ENCODE data around the gene PNMA8B. TPM values are rescaled to one million over a fixed set of nuclear protein-coding genes. Genes with fewer than 3 reads are reported as not detected.
"Not testable (repeated sequence)": the region's sequence is repeated elsewhere in the genome, so short reads cannot be mapped to it uniquely, and the experiment has no call there.

PNMA8B gene, protein sequence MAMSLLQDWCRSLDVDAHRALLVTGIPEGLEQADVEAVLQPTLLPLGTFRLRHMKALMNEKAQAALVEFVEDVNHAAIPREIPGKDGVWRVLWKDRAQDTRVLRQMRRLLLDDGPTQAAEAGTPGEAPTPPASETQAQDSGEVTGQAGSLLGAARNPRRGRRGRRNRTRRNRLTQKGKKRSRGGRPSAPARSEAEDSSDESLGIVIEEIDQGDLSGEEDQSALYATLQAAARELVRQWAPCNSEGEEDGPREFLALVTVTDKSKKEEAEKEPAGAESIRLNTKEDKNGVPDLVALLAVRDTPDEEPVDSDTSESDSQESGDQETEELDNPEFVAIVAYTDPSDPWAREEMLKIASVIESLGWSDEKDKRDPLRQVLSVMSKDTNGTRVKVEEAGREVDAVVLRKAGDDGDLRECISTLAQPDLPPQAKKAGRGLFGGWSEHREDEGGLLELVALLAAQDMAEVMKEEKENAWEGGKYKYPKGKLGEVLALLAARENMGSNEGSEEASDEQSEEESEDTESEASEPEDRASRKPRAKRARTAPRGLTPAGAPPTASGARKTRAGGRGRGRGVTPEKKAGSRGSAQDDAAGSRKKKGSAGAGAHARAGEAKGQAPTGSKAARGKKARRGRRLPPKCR
- 0.89 TPM for total RNA-seq
- long read RNA-seq, full-length matches to known transcripts: 2 of 2 reads
- long read RNA-seq, partial matches to known transcripts: 0 of 2 reads
- long read RNA-seq, other reads (novel, unspliced or antisense): 0 of 2 reads

- intact Hi-C loops (cut with micrococcal nuclease): no loop called here
- peak; percentile 67 for ATAC-seq
- peak; percentile 85 for DNase-seq
These were observed at the start of gene PNMA8B for GRCh38 chr19:46495786-46496099. Gene PNMA8B (minus strand): TSS chr19:46495867. CDS start chr19:46495465, 402 bp downstream.

- DNase-seq (no peak), ATAC-seq (no peak)
- intact Hi-C loops (cut with micrococcal nuclease): no loop called here
These were observed 49.0 kb upstream of the PNMA8B start for GRCh38 chr19:46544651-46545050.

- ATAC-seq (peak; percentile 89), DNase-seq (peak; percentile 89)
- intact Hi-C loops (cut with micrococcal nuclease): no loop called here
These were observed 47.0 kb upstream of the PNMA8B start for GRCh38 chr19:46542428-46543230.

DNA sequence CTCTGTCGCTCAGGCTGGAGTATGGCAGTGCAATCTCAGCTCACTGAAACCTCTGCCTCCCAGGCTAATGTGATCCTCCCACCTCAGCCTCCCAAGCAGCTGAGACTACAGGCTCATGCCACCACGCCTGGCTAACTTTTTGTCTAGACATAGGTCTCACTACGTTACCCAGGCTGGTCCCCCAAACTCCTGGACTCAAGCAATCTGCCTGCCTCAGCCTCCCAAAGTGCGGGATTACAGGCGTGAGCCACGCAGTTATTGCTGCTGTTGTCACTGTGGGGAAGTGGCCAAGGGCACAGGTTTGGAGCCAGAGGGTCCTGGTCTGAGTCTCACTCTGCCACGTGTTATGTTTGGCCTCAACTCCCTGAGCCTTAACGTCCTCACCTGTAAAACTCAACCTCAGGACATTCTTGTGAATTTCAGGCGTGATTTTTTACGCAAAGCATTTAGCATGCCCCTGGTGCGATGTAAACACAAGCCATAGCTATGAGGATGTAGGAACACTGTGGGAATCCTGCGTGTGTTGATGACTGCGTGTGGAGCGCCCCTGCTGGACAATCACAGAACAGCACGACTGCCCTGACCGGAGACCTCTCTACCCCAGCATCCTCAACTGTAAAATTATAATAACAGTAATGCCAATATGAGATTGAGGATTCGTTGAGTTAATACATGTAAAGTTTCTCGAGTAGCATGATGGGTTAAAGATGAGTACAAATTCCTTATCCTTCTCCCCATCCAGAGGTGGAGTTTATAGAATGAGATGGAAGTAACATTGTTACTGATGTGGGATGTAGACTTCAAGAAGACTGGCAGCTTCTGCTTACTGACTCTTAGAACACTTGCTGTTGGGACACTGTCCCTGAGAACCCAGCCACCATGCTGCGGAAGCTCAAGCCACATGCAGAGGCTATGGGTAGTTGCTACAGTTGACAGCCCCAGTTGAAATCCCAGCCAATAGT, 41.8 kb upstream of the PNMA8B start:
- ATAC-seq: peak; percentile 71
- intact Hi-C loops (cut with micrococcal nuclease): no loop called here
- DNase-seq: peak; percentile 73

DNA sequence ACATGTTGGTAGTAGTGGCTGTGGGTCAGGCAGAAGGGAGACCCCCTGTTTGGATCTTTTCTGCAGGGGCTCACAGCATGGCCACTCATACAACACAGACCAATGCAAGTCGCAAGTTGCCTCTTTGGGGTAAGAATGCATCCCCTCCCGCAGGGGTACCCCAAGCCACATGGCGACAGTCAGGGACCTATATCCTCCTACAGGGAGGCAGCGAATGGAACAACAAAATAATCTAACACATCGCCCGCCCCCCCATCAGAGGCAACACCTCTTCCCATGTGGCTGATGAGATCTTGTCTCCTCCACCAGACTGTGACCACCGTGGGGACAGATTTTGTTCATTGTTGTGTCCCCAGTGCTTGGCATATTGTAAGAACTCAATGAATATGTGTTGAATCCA, 40.7 kb upstream of the PNMA8B start:
- intact Hi-C loops (cut with micrococcal nuclease): no loop called here
- no peak for ATAC-seq
- no peak for DNase-seq

GRCh38 chr19:46533621-46534081, 38.0 kb upstream of the PNMA8B start:
- no peak for DNase-seq
- intact Hi-C loops (cut with micrococcal nuclease): no loop called here

GRCh38 chr19:46533078-46533620, 37.5 kb upstream of the PNMA8B start:
- ATAC-seq: no peak
- intact Hi-C loops (cut with micrococcal nuclease): no loop called here
- DNase-seq: no peak

More at GRCh38 chr19:46533621-46534081, 38.0 kb upstream of the PNMA8B start:
- ATAC-seq: no peak

- ATAC-seq (no peak), DNase-seq (no peak)
- intact Hi-C loops (cut with micrococcal nuclease): no loop called here
These were observed 35.0 kb upstream of the PNMA8B start for GRCh38 chr19:46530636-46531035.

- intact Hi-C loops (cut with micrococcal nuclease): no loop called here
- ATAC-seq (peak; percentile 78), DNase-seq (peak; percentile 79)
These were observed 34.2 kb upstream of the PNMA8B start for GRCh38 chr19:46529622-46530451.

- ATAC-seq (no peak), DNase-seq (no peak)
- intact Hi-C loops (cut with micrococcal nuclease): no loop called here
These were observed 33.2 kb upstream of the PNMA8B start for GRCh38 chr19:46528601-46529590.

DNA sequence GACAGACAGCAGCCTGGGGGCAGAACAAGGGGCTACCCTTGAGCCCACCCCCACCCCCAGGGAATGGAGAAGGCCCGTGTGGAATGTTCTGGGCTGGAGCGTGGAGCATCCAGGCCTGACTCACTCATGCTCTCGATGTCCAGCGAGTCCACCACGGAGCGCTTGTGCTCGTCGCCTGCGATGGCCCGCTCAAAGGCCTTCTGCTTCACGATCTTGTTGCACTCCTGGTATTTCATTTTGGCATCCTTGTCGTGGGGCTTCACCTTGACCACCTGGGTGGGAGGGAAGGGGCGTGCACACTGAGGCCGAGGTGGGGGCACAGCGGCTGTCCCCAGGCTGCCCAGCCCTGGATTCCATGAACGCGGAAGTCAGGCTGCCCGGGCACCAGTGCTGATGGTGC, 31.1 kb upstream of the PNMA8B start:
- DNase-seq; ATAC-seq; intact Hi-C loops (cut with micrococcal nuclease): not testable (repeated sequence)

DNA sequence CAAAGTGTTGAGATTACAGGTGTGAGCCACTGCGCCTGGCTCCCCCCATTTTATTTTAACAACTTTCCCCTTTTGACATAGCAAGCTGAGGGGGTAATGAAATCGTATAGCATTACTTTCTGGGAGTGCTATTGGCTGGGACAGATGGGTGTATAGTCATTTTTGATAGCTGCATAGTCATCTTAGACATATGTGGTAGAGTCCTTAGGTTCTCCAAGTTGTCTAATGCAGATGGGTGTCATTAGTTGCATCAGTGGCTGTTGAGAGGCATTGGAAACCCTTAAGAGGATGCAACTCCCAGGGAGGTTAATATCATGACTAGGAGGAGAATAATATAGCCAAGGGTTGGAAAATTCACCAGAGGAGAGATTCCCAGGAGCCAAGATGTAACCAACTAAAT, 28.6 kb upstream of the PNMA8B start:
- ATAC-seq (no peak), DNase-seq (no peak)
- intact Hi-C loops (cut with micrococcal nuclease): no loop called here

DNA sequence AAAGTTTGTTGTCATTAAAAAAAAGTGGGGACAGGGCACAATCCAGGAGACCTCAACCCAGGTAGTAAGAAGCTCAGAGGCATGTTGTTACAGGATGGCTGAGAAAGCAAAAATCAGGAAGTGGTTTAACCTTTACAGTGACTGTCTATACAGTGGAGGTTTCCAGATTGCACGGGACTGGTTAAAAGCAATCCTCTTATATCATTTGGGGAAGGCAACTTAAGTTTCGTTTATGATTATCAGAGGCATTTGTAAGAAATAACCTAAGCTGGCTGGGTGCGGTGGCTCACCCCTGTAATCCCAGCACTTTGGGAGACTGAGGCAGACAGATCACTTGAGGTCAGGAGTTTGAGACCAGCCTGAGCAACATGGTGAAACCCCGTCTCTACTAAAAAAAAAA, 27.3 kb upstream of the PNMA8B start:
- DNase-seq; intact Hi-C loops (cut with micrococcal nuclease); ATAC-seq: not testable (repeated sequence)

DNA sequence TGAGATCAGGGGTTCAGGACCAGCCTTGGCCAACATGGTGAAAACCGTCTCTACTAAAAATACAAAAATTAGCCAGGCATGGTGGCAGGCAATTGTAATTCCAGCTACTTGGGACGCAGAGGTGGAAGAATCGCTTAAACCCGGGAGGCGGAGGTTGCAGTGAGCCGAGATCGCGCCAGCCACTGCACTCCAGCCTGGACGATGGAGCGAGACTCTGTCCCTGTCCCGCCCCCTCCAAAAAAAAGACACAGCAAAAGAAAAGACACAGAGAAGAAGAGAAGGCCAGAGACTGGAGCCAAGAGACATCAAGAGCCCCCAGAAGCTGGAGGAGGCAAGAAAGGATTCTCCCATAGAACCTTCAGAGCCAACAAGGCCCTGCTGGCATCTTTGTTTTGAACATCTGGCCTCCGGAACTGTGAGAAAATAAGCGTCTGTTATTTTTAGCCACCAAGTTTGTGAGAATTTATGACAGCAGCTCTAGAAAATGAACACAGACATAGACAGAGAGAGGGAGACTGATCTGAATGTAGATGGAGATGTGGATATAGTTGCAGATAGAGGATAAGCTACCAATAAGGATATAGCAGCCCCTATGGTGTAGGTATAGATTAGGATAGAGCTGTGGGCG, 25.7 kb upstream of the PNMA8B start:
- intact Hi-C loops (cut with micrococcal nuclease): no loop called here
- no peak for DNase-seq
- ATAC-seq: no peak

DNA sequence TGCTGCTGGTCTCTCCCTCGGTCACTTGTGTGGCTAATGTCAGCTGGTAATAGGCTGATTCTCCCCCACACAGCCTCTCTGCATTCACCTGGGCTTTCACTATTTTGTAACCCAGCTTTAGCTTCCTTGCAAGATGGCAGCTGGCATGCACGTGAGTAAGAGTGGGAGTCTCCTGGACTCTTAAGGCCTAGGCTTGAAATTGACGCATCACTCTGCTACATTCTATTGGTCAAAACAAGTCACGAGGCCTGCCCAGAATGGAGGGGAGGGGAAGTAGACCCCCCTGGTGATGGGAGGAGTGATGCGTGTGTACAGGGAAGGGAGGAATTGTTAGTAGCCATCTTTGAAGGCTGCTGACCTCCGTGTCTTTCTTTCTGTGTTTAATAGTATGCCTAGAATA, 24.9 kb upstream of the PNMA8B start:
- intact Hi-C loops (cut with micrococcal nuclease): no loop called here
- ATAC-seq (no peak), DNase-seq (no peak)

GRCh38 chr19:46517471-46517870, 21.8 kb upstream of the PNMA8B start:
- no peak for DNase-seq
- intact Hi-C loops (cut with micrococcal nuclease): no loop called here
- ATAC-seq: no peak
